Measurements from ENCODE around the gene KLHL26.

DNA sequence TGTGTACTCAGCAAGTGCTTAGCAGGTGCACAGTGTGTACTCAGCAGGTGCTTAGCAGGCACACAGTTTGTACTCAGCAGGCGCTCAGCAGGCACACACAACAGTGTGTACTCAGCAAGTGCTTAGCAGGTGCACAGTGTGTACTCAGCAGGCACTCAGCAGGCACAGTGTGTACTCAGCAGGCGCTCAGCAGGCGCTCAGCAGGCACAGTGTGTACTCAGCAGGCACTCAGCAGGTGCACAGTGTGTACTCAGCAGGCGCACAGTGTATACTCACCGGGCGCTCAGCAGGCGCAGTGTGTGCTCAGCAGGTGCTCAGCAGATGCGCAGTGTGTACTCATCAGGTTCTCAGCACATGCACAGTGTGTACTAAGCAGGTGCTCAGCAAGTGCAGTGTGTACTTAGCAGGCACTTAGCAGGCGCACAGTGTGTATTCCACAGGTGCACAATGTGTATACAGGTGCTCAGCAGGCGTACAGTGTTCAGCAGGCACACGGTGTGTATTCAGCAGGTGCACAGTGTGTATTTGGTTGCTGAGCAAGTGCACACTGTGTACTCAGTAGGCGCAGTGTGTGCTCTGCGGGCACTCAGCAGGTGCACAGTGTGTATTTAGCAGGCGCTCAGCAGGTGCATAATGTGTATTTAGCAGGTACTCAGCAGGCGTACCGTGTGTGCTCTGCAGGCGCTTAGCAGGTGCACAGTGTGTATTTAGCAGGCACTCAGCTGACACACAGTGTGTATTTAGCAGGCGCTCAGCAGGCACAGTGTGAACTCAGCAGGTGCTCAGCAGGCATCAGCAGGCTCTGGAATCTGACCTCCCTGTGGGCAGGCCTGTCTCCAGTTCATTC, 61.7 kb downstream of the KLHL26 start:
- TF ChIP-seq TAF1 (IDR thresholded peaks at IDR 0.05; ENCODE audit: low read depth) (no peak), POLR2AphosphoS5 (IDR thresholded peaks at IDR 0.05) (no peak), EZH2 (IDR thresholded peaks at IDR 0.05; ENCODE audit: borderline replicate concordance, insufficient read depth, low read length, poor library complexity, severe bottlenecking) (no peak), SMC3 (conservative IDR thresholded peaks at IDR 0.05; ENCODE audit: poor library complexity) (no peak)
- TF ChIP-seq, protein P1, sequence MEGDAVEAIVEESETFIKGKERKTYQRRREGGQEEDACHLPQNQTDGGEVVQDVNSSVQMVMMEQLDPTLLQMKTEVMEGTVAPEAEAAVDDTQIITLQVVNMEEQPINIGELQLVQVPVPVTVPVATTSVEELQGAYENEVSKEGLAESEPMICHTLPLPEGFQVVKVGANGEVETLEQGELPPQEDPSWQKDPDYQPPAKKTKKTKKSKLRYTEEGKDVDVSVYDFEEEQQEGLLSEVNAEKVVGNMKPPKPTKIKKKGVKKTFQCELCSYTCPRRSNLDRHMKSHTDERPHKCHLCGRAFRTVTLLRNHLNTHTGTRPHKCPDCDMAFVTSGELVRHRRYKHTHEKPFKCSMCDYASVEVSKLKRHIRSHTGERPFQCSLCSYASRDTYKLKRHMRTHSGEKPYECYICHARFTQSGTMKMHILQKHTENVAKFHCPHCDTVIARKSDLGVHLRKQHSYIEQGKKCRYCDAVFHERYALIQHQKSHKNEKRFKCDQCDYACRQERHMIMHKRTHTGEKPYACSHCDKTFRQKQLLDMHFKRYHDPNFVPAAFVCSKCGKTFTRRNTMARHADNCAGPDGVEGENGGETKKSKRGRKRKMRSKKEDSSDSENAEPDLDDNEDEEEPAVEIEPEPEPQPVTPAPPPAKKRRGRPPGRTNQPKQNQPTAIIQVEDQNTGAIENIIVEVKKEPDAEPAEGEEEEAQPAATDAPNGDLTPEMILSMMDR (IDR thresholded peaks at IDR 0.05; ENCODE audit: poor library complexity, severe bottlenecking) = no peak
- TF ChIP-seq, protein P2, sequence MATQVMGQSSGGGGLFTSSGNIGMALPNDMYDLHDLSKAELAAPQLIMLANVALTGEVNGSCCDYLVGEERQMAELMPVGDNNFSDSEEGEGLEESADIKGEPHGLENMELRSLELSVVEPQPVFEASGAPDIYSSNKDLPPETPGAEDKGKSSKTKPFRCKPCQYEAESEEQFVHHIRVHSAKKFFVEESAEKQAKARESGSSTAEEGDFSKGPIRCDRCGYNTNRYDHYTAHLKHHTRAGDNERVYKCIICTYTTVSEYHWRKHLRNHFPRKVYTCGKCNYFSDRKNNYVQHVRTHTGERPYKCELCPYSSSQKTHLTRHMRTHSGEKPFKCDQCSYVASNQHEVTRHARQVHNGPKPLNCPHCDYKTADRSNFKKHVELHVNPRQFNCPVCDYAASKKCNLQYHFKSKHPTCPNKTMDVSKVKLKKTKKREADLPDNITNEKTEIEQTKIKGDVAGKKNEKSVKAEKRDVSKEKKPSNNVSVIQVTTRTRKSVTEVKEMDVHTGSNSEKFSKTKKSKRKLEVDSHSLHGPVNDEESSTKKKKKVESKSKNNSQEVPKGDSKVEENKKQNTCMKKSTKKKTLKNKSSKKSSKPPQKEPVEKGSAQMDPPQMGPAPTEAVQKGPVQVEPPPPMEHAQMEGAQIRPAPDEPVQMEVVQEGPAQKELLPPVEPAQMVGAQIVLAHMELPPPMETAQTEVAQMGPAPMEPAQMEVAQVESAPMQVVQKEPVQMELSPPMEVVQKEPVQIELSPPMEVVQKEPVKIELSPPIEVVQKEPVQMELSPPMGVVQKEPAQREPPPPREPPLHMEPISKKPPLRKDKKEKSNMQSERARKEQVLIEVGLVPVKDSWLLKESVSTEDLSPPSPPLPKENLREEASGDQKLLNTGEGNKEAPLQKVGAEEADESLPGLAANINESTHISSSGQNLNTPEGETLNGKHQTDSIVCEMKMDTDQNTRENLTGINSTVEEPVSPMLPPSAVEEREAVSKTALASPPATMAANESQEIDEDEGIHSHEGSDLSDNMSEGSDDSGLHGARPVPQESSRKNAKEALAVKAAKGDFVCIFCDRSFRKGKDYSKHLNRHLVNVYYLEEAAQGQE (IDR thresholded peaks at IDR 0.05; ENCODE audit: borderline replicate concordance) = no peak

Data from neural cell (in vitro differentiated cells).